Activated CD4-positive, alpha-beta T cell treated with anti-CD3 and anti-CD28 coated beads, Interleukin-2, Interleukin-6, amounts not matched to agents 100 ng/mL and 50 ng/mL, durations not matched to agents 16 hours and 8 hours (primary cell): Measurements from ENCODE around the gene SVOPL.
A peak's percentile ranks its signal among the peaks of the same experiment; 100 is the strongest.

Source experiments
- DNase-seq: peaks from one replicate; pipeline ENCODE4 v3.0.0-alpha.2; 2020

Gene SVOPL

GRCh38 chr7:138657854-138658386, 43.2 kb downstream of the SVOPL start:
- no peak for DNase-seq

GRCh38 chr7:138656952-138657351, 44.2 kb downstream of the SVOPL start:
- no peak for DNase-seq

DNA sequence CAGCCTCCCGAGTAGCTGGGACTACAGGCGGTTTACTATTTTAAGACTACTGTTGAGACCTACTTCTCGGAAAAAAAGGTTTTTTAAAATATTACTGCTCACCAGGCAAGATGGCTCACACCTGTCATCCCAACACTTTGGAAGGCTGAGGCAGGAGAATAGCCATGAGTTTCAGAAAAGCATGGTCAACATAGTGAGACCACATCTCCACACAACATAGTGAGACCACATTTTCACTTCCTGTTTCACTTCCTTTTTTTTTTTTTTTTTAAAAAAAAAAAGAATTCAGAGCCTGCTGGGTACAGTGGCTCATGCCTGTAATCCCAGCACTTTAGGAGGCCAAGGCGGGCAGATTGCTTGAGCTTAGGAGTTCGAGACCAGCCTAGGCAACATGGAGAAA, 46.5 kb downstream of the SVOPL start:
- DNase-seq, result no peak

DNA sequence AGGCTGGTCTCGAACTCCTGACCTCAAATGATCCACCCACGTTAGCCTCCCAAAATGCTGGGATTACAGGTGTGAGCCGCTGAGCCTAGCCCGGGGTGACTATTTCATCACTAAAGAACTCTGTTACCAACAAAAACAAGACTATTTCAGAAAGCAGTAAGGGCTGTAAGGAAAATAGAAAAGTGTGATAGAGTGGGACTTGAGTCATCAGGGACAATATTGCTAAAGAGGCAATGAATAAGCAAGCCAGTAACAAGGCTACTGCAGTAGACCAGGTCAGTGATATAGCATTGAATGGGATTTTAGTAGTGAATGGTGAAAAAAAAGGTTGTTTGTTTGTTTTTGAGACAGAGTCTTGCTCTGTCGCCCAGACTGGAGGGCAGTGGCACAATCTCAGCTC, 51.7 kb downstream of the SVOPL start:
- DNase-seq, result no peak

GRCh38 chr7:138645284-138645683, 55.9 kb downstream of the SVOPL start:
- DNase-seq, result no peak

DNA sequence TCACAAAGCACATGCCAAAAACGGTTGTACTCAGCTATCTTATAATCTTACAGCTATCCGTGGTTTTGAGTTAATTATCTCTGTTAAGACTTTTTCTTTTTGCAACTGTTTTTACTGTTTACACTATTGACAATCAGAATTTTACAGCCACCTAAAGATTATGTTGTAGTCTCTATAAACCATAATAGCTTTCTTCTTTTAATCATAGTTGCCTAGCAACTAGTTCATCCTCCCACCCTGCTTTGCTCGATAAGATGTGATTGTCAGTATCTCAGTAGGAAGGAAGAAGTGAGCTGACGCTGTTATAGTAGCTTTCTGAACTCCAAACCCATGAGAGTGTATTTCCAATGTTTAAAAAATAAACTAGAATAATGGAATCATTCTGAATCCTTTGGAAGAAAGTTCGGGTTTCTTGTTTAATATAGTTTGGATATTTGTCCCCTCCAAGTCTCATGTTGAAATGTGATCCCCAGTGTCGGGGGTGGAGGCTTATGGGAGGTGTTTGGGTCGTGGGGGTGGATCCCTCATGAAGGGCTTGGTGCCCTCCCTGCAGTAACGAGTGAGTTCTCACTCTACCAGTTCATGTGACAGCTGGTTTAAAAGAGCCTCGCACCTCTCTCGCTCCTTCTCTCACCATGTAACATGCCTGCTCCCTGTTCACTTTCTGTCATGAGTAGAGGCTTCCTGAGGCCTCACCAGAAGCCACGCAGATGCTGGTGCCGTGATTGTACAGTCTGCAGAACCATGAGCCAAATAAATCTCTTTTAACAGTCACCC, 68.1 kb downstream of the SVOPL start:
- no peak for DNase-seq

DNA sequence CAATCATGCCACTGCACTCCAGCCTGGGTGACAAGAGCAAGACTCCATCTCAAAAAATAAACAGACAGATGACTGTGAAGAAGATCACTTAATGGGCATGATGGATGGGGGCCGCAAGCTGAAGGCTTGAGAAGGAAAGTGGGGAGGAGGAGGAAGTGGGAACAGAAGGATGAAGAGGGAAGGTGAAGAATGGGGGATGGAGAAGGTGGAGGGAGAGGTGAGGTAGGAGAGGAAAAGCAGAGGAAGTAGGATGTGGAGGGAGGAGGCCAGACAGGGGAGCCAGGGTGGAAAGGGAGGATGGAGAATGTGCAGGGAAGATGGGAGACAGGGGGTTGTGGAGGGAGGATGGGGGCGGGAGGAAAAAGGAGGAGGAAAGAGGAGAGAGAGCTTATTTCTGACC, 68.8 kb downstream of the SVOPL start:
- no peak for DNase-seq

GRCh38 chr7:138630059-138630610, 71.0 kb downstream of the SVOPL start:
- DNase-seq, result no peak

DNA sequence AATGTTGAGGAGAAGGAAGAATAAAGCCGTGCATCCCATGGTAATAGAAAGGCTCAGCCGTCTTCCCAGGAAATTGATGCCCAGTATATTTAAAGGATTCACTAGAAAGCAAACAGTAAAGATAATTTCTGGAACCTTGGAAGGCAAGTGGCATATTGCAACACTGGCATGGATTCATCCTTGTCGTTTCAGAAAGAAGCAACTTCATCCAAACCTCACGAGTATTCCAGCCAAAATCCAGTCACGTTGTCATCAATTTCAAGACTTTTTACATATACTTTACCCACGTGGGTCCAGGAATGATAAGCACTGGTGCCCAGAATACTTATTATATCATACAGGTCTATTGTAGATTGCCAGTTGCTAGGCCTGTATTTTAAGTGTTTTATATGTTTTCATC, 73.8 kb downstream of the SVOPL start:
- DNase-seq, result no peak

GRCh38 chr7:138626846-138627245, 74.3 kb downstream of the SVOPL start:
- no peak for DNase-seq

GRCh38 chr7:138625849-138626230, 75.3 kb downstream of the SVOPL start:
- peak; percentile 22 for DNase-seq

GRCh38 chr7:138625084-138625848, 75.9 kb downstream of the SVOPL start:
- DNase-seq, result peak; percentile 43

DNA sequence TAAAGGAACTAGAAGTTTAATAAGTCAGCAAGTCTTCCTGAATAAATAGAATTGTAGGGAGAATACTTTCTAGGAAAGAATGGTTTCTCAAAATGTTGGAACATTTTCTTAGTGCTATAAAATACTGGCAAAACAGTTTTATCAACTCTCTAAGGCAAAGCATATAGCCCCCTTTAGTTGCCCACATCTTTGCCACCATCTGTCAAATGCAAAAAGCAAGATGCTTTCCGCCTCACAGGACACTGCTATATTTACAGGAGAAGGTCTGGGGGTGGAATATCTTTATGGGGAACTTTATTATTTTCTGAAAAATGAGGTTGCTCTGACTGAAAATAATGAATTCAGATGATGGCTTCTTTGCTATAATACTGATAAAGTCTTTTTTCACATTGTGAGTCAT, 78.3 kb downstream of the SVOPL start:
- DNase-seq, result no peak

DNA sequence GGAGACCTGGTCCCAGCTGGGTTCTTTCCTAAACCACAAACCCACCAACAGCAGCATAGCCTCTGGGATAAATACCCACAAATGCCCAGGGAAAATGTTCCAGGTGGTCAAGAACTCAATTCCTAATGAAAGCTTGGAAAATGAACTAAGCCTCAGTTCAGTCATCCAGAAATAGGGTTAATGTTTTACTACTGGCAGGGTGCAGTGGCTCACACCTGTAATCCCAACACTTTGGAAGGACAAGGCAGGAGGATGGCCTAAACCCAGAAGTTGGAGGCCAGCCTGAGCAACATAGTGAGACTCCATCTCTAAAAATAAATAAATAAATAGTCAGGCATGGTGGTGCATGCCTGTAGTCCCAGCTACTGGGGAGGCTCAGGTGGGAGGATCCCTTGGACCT, 82.2 kb downstream of the SVOPL start:
- DNase-seq, result no peak

- DNase-seq, result no peak
These were observed 82.7 kb downstream of the SVOPL start for GRCh38 chr7:138618506-138618905.

- no peak for DNase-seq
These were observed 85.1 kb downstream of the SVOPL start for GRCh38 chr7:138616085-138616484.

DNA sequence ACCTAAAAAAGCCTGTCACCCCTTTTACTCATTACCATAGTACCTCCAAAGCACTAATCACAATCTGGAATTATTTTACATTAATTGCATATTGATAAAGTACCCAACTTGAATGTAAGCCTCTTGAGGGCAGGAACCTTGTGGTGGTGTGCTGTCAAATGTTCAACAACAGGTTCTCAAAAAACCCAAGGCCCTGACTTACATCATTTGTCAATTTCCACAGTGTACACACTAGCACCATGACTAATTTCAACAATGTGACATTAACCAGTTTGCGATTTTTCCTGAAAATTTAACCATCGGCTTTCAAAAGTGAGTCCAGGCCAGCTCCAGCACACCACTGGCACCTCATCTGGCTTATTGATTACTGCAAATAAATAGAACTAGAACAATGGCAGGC, 87.5 kb downstream of the SVOPL start:
- DNase-seq, result no peak

GRCh38 chr7:138610671-138611170, 90.4 kb downstream of the SVOPL start:
- no peak for DNase-seq

DNA sequence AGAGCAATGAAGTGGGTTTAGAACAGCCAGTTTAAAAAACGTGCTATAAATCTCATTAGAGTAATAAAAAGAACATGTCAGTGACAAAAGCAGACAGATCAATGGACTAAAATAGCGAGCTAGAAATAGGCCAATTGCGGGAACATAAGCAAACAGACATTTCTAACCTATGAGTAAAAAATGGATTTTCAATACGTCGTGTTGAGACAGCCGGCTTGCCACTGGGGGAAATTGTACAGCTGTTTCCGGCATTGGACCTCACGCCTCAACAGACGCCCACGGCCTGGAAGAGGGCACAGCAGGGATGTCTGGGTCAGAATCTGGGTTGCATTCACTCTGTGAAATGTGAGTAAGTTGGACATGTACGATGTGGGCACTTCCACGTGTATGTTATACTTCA, 92.9 kb downstream of the SVOPL start:
- peak; percentile 63 for DNase-seq

DNA sequence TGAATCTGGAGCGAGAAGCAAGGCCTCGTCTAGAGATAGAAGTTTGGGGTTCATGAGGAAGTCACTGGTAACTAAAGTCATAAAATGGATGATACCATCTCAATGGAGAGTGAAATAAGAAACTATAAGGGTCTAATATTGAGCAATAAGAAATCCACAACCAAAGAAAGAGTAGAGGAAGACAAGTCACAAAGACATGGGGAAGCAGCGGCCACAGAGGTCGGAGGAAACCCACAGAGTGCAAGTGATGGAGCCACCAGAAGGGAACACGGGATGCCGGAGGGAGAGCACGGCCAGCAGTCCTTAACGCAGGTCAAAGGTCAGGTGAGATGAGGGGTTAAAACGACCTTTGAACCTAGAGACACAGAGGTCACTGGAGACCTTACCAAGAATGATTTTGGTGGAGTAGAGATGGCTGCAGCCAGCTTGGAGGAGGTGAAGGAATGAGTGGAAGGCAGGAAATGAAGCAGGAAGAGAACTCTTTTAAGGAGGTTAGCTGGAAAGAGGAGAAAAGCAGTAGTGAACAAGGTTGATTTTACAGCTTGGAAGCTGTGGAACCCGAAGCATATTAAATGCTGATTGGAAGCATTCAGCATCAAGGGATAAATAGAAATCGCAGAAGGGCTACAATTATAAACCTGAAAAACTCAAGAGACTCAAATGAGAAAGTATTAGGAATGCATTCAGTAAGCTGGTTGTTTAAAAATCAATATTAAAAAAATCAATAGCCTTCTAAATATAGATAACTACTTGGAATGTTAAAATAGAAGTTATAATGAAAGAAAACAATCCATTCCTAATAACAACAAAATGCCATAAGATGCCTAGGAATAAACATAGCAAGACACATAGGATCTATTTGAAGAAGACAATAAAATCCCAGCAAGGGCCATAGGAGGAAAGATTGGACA, 93.7 kb downstream of the SVOPL start:
- DNase-seq, result no peak

- DNase-seq, result no peak
These were observed 94.9 kb downstream of the SVOPL start for GRCh38 chr7:138606236-138606635.

DNA sequence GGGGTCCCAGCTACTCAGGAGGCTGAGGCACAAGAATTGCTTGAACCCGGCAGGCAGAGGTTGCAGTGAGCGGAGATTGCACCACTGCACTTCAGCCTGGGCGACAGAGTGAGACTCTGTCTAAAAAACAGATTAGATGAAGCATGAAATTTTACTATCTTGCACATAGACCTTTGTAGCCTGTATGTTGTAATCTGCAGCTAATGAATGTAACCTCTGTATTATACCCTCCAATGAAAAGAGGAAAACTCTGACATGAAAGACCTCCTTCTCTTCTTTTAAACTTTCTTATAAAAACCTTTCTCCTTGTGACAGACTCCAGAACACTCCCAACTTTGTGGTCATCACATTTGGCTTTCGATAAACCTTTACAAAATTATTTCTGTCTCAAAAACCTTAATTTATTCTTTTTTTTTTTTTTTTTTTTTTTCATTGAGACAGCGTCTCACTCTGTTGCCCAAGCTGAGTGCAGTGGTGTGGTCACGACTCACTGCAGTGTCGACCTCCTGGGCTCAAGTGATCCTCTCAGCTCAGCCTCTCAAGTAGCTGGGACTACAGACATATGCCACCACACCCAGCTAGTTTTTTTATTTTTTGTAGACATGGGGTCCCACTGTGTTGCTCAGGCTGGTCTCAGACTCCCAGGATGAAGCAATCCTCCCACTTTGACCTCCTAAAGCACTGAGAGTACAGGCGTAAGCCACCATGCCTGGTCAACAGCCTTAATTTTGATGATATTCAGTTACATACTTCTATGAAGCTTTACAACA, 97.4 kb downstream of the SVOPL start:
- no peak for DNase-seq
